ENCODE measurements around the gene SLC17A8.

Gene SLC17A8

DNA sequence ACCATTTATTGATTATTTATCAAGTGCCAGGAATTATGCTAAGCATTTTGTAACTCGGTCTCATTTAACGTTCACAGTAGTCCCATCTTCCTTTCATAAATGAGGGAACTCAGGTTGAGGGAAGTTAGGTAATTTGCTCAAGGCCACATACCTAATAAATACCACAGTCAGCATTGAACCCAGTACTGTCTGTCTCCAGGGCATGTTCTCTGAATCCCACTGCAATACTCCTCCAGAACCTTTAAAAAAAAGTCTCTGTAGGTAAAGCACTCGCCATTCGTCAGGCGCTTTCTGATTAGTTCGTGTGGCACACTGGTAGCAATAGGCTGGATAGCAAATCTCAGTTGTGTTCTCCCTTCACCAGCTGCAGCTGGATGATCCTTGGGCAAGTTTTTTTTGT lies 14.3 kb downstream of the SLC17A8 start:
- no peak for DNase-seq (ENCODE audit: low read depth, low spot score)

DNA sequence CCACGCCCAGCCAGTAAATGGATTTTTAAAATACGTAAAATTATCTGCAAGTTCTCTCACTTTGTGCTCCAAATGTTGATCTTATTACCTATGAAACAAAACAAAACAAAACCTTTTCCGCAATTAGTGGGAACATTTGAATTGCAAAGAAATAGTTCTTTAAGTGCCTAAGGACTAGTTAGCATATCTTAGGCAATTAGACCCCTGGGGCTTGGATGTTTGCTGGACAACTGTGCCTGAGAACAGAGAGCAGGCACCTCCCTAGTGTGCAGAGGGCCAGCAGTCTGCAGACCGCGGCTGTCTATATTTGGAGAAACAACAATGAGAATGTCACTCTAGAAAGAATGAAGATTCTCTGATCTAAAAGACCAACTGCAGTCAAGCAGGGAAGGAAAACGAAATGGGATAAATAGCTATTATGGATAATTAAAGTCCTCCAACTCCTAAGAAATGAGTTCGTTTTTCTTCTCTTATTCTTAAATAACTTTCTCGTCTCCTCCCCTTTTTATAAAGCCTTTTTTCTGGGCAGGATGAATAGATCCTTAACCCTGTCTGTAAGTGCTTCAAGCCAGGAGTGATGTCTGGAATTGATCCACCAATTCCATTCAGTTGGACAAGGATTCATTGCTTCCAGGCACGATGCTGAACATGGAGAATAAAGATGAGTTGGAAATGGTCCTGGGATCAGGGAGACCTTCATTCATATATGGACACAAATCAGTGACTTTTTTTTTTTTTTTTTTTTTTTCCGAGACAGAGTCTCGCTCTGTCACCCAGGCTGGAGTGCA lies 16.2 kb downstream of the SLC17A8 start:
- no peak for DNase-seq (ENCODE audit: low read depth, low spot score)

- DNase-seq (ENCODE audit: low read depth, low spot score), result no peak
Measured at GRCh38 chr12:100375038-100375735, 18.3 kb downstream of the SLC17A8 start.

DNA sequence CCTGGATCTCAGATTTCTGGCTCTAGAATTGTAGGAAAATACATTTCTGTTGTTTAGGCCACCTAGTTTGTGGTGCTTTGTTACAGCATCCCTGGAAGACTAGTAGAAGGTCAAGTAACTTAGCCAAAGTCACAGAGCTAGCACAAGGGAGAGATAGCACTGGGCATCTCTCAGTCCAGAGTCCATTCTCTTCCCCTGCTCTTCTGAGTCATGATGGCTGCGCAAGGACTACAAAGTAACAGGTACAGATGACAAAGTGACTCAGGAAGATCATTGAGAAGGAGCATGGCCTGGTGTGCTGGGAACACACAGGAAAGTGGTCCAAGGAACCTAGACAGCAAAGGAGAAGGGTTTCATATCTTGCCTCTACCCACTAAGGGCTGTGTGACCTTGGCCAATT lies 19.3 kb downstream of the SLC17A8 start:
- no peak for DNase-seq (ENCODE audit: low read depth, low spot score)

DNA sequence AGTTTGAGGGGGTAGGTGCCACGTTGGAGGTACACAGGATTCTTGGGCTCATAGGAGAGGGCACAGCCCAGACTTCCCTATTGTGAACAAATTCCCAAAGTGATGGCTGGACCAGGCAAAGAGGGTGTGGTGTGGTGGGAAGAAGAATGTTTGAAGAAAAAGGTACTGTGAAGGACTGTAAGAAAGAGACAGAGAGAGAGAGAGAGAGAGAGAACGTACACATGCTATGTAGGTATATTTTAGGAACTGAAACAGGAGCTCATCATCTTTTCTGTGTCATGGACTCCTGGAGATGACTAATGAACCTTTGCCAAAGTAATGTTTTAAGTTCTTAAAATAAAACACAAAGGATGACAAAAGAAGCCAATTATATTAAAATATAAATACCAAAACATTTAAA lies 24.5 kb downstream of the SLC17A8 start:
- no peak for DNase-seq (ENCODE audit: low read depth, low spot score)

DNA sequence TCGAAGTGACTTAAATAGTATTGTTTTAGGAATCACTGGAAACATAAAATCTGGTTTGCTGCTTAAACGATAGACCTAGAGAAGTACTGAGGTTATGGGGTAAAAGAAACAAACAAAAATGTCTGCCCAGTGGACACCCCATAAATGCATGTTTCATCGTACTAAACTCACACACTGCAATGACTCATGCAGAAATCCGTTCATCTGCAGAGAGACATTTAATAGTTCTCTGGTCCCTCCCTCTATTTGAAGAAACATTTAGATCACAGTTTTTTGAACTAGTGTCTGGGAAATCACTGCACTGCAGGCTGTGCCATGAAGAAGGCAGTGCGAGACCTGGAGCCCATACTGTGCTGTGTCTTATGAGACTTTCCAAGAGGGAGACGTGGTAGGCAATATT lies 25.5 kb downstream of the SLC17A8 start:
- no peak for DNase-seq (ENCODE audit: low read depth, low spot score)

DNA sequence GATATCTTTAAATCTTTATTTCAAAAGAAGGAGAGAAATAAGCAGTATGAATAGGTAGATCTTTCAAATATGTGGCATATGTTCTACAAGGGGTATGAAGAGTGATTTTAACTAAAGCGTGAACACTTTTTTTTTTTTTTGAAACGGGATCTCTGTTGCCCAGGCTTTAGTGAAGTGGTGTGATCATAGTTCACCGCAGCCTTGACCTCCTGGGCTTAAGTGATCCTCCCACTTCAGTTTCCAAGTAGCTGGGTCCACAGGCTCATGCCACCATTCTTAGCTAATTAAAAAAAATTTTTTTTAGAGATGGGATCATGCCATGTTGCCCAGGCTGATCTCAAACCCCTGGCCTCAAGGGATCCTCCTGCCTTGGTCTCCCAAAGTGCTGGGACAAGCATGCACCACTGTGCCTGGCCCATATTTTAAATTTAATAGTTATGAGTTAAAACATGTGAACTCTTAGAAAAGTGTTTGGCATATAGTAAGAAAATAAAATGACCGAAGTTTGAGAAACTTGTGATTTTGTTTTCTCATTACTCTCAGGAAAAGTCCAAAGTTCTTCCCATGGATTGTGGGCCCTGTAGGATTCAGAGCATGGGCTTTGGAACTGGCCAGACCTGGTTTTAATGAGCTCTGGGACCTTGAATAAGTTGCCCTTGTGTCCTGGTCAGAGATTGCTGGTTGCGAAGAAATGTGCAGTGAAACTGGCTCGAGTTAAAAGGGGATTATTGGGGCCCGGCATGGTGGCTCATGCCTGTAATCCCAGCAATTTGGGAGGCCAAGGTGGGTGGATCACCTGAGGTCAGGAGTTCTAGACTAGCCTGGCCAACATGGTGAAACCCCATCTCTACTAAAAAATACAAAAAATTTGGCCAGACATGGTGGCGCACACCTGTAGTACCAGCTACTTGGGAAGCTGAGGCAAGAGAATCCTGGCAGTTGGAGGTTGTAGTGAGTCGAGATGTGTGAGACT lies 27.0 kb downstream of the SLC17A8 start:
- DNase-seq (ENCODE audit: low read depth, low spot score), result no peak

- no peak for DNase-seq (ENCODE audit: low read depth, low spot score)
Measured at GRCh38 chr12:100384559-100384935, 27.7 kb downstream of the SLC17A8 start.

DNA sequence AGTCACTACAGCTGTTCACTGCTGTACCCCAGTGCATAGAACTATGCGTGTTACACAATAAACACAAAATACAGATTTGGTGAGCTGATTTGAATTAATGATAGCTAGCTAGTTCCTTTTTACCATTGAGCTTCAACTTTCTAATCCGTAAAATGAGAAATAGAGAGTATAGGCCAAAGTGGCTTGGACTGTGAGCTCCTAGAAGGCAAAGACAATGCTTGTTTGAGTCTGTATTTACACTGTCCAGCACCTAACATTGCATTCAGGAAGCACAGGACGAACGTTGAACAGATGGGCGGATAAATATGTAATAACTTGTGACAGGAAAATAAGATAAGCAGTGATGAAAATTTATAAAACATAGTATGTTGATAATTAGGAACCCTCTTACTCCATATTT lies 31.5 kb downstream of the SLC17A8 start:
- DNase-seq (ENCODE audit: low read depth, low spot score), result no peak

GRCh38 chr12:100391856-100392255 lies 35.0 kb downstream of the SLC17A8 start:
- no peak for DNase-seq (ENCODE audit: low read depth, low spot score)

DNA sequence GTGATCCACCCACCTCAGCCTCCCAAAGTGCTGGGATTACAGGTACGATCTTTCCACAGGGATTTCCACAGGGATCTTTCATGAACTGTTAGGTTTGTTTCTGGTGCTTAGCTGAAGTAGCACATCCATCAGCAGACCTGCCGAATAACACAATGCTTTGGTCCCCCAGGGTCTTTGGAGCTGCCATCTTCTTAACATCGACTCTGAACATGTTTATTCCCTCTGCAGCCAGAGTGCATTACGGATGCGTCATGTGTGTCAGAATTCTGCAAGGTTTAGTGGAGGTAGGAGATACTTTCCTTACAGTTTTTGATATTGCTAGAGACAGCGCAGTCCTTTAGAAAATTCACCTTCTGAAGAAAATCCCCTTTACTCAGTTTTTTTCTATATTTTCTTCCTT lies 36.3 kb downstream of the SLC17A8 start:
- no peak for DNase-seq (ENCODE audit: low read depth, low spot score)

GRCh38 chr12:100395811-100396210 lies 38.9 kb downstream of the SLC17A8 start:
- DNase-seq (ENCODE audit: low read depth, low spot score), result no peak

DNA sequence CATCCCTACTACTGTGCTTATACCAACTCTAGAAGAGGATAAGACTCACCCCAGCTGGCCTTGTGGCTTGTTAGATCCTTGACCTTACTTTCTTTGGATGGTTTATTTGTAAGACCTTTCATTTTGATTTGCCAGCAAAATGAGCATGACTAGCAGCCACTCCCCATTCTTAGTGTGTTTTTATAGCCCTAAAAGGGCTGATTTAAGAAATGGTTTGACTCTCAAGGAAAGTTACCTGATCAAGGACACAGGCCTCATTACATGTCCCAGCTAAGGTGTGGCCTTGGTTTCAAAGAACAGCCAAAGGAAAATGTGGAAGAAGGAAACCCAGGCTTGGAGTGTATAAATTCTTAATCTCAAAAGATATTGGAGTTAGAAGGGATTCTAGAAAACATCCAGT lies 41.4 kb downstream of the SLC17A8 start:
- DNase-seq (ENCODE audit: low read depth, low spot score), result no peak

- DNase-seq (ENCODE audit: low read depth, low spot score), result no peak
Measured at GRCh38 chr12:100399095-100399494, 42.2 kb downstream of the SLC17A8 start.

DNA sequence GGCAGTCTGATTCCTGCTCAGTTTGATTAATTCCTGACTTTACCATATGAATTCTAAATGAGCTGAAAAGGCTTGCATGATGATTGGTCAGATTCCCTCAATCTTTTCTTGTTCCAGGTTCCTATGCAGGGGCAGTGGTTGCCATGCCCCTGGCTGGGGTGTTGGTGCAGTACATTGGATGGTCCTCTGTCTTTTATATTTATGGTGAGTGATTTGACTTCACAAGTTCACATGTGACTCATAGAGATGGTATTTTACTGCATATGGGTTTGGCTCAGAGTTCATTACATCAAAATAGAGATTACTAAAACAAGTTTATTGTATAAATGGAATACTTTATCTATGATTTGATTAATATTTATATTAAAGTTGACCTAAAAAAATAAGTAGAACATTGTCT lies 44.8 kb downstream of the SLC17A8 start:
- DNase-seq (ENCODE audit: low read depth, low spot score), result no peak

DNA sequence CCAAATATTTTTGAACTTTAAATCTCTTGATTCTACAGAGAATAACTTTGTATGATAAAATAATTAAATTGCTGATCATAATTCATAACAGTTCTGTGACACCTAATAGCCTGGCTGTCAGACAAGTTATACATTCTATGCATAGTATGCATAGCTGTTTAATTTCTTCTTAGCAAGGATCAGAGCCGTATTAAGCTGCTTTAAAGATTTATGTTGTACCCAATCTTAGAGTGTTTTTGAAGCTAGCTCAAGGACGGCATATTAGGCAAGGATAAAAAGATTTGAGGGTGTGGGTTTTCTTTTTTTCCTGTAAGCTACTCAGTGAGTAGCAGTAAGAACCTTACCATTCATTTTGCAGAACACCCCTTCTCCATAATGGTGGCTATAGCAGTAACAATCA lies 45.9 kb downstream of the SLC17A8 start:
- no peak for DNase-seq (ENCODE audit: low read depth, low spot score)

GRCh38 chr12:100403446-100403845 lies 46.6 kb downstream of the SLC17A8 start:
- no peak for DNase-seq (ENCODE audit: low read depth, low spot score)

- no peak for DNase-seq (ENCODE audit: low read depth, low spot score)
Measured at GRCh38 chr12:100404769-100405407, 48.0 kb downstream of the SLC17A8 start.

GRCh38 chr12:100413001-100413400 lies 56.1 kb downstream of the SLC17A8 start:
- no peak for DNase-seq (ENCODE audit: low read depth, low spot score)

GRCh38 chr12:100414739-100415138 lies 57.9 kb downstream of the SLC17A8 start:
- DNase-seq (ENCODE audit: low read depth, low spot score), result no peak

DNA sequence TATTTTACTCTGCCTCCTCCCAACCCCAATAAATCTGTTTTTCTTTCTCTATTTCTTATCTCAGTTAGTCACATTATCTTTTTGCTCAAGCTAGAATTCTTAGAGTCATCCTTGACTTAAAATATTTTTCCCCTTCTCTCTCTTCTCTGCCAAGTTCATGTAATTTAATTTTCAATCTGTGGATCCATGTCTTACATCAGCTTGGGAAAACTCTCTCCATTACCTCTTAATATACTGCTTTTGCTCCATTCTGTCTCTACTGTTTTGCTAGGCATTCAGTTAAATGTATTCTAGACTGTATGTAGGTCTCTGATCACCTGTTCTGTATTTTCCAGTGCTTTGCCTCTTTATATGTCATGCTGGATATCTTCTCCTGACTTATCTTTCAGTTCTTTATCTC lies 65.8 kb downstream of the SLC17A8 start:
- no peak for DNase-seq (ENCODE audit: low read depth, low spot score)

DNA sequence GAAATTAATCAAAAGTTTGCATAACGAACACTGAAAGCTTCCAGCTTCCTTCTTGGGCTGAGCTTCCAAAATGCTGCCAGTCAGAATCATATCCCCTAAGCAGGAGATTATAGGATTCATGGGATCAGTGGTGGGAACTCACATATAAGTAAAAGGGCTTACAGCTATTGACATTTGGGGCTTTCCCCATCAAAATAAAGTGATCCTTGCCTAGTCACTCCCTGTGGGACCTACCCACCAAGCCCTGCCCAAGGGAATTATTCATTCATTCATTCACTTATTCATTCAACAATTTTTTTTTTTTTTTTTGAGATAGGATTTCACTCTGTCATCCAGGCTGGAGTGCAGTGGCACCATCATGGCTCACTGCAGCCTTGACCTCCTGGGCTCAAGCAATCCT lies 69.3 kb downstream of the SLC17A8 start:
- DNase-seq (ENCODE audit: low read depth, low spot score), result no peak

All from activated naive CD8-positive, alpha-beta T cell treated with anti-CD3 and anti-CD28 coated beads, Interleukin-2, amount 50 U/mL, for 16 hours (primary cell).